HG02885 (cell line): ENCODE measurements around the gene TPCN2.

Experiments used
- ATAC-seq: cut with Tn5 transposase; IDR thresholded peaks from one replicate; pipeline ENCODE4 v1.9.1; 2021; ENCODE audit warnings: mild to moderate bottlenecking; ENCODE audit not compliant: unreplicated experiment, poor library complexity

The TPCN2 gene

GRCh38 chr11:69172674-69173073 is 123.9 kb downstream of the TPCN2 start:
- ATAC-seq: no peak

- ATAC-seq: no peak
Measured at GRCh38 chr11:69173331-69173730, 124.6 kb downstream of the TPCN2 start.

DNA sequence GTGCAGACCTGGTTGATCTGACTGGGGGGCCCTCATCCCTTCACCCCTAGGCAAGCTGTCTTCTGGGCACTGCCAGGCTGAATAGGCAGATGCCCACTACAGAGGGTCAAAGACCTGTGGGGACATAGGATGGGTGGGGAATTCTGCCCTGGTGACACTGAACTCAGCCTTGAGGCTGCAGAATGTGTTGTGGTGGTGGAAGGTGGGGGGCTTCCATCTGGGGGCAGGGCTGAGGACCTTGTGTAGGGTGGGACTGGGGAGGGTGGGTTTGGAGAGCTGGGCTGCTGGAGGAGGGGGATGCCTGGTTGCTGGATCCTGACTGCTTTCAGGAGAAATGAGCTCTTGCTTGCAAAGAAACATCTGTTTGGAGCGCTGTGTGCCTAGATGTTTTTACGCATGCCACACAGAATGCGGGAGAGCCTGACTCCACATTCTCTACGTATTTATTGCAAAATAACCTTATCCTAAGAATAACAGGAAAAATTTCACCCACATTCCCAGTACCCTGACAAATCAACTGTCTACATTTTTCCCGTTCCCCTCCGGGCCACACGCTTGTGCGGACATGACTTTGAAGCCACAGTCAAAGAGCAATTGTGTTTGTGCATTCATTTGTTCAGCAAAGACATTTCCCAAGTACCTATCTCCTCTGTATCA is 125.3 kb downstream of the TPCN2 start:
- no peak for ATAC-seq

DNA sequence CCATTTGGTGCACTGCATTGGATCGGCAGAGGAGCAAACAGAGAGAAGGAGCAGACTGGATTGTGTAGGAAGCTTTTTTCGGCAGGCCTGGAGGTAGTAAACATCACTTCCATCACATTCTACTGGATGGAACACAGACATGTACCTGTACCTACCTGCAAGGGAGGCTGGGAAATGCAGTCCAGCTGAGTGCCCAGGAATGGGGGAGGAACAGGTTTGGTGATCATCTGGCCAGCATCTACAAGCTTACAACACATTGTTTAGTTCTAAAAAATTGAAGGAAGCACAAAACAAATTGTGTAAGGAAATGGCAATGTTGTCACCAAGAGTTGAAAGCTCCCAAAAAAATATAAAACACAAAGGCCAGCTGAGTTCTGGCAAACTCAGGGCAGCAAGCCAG is 126.1 kb downstream of the TPCN2 start:
- no peak for ATAC-seq

GRCh38 chr11:69178819-69179482 is 130.2 kb downstream of the TPCN2 start:
- no peak for ATAC-seq

DNA sequence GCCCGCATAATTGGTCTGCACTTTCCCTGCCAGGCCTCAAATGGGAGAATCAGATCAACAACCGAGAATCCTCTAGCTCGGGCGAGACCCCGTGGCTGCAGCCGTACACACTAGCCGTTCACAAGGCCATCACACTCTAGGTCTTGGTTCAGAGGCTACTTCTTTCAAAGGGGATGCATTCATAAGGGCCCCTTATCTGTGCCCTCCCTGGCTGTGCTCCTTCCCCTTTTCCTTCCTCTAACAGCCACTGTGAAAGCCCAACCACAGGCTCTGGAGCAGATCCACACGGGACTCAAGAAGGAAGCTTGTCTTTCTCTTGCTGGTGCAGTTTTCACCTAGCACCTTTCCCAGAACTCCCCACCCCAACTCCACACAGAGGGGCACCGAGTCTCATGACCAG is 131.5 kb downstream of the TPCN2 start:
- no peak for ATAC-seq

GRCh38 chr11:69180726-69181125 is 132.0 kb downstream of the TPCN2 start:
- ATAC-seq: no peak

DNA sequence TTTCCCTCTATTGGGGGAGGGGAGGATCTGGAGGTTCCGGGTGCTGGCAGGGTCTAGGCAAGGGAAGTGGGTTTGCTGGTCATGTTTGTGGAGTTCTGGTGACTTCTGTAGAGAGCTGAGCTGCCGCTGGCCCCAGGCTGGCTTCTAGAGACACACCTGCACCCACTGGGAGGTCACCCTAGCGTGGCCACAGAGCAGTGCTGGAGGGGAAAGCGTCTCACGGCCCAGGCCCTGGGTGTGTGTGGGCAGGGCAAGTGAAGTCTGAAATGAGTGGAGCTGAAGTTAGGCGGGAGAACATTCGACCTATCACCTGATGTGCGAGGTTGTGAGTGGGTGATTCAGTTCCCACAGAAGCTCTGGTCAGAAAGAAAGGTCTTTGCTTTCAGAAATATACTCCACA is 134.9 kb downstream of the TPCN2 start:
- peak; percentile 56 for ATAC-seq
